Measurements from ENCODE around the gene ZNF888. TPM values are rescaled to one million over a fixed set of nuclear protein-coding genes. Genes with fewer than 3 reads are reported as not detected.
"Not testable (repeated sequence)": the region's sequence is repeated elsewhere in the genome, so short reads cannot be mapped to it uniquely, and the experiment has no call there.

ZNF888 gene
- total RNA-seq, 1 donor from 2014 or later: 0.43 TPM

- no peaks in the 10 kb centered on the region for H3K27me3 ChIP-seq
- H3K36me3 ChIP-seq: peaks cover 4 to 6% of the 10 kb centered on the region in 2 donors
- TF ChIP-seq CTCF (IDR thresholded peaks at IDR 0.05): no peak
- DNase-seq (ENCODE audit: low spot score in 2 of 2): no peak
- H3K9me3 ChIP-seq: no peaks in the 10 kb centered on the region
- no peak overlapping the region for H3K4me3 ChIP-seq
- peaks cover 5% of the 10 kb centered on the region in 2 donors for H3K4me1 ChIP-seq
- no peak overlapping the region for H3K27ac ChIP-seq
- intact Hi-C loops (cut with DNase I): no loop called here
Observed at GRCh38 chr19:52901842-52902241, 21.4 kb downstream of the ZNF888 start.

- peak overlapping the region in 1 of 2 donors; percentile 92 for H3K27ac ChIP-seq
- intact Hi-C loops (cut with DNase I): loop anchor here (5.0 kb wide), 1 partner anchor 161 kb away; the partner anchor contains the start of gene ZNF611
- peaks cover 5 to 10% of the 10 kb centered on the region in 2 donors for H3K4me1 ChIP-seq
- H3K27me3 ChIP-seq; H3K4me3 ChIP-seq; DNase-seq (ENCODE audit: low spot score in 2 of 2); H3K9me3 ChIP-seq; H3K36me3 ChIP-seq: not testable (repeated sequence)
Observed at GRCh38 chr19:52898596-52898995, 24.6 kb downstream of the ZNF888 start.

- Histone ChIP-seq H3K27ac (peak overlapping the region; percentile 92 to 94), H3K4me3 (peak overlapping the region; percentile 77 to 93), H3K36me3 (peaks cover 0 to 6% of the 10 kb centered on the region in 2 donors), H3K27me3 (no peaks in the 10 kb centered on the region), H3K4me1 (peaks cover 5 to 10% of the 10 kb centered on the region in 2 donors), H3K9me3 (no peaks in the 10 kb centered on the region)
- no peak for TF ChIP-seq CTCF (IDR thresholded peaks at IDR 0.05)
- DNase-seq (ENCODE audit: low spot score in 2 of 2): no peak
- intact Hi-C loops (cut with DNase I): loop anchor here (5.0 kb wide), 1 partner anchor 161 kb away; the partner anchor contains the start of gene ZNF611
Observed at GRCh38 chr19:52898101-52898500, 25.1 kb downstream of the ZNF888 start.

- no peaks in the 10 kb centered on the region for H3K27me3 ChIP-seq
- peak within 1 kb of the TSS; percentile 77 to 93 for H3K4me3 ChIP-seq
- H3K4me1 ChIP-seq: peaks cover 5 to 10% of the 10 kb centered on the region in 2 donors
- intact Hi-C loops (cut with DNase I): loop anchor here (1.0 to 5.0 kb wide), 8 partner anchors 26 to 601 kb away; partner anchors contain the start of genes ZNF160, ZNF480, ZNF611 and ZNF816
- peak; percentile 92 to 98 for DNase-seq (ENCODE audit: low spot score in 2 of 2)
- TF ChIP-seq CTCF (IDR thresholded peaks at IDR 0.05): no peak
- H3K9me3 ChIP-seq: no peaks in the 10 kb centered on the region
- H3K36me3 ChIP-seq: peaks cover 0 to 6% of the 10 kb centered on the region in 2 donors
- H3K27ac ChIP-seq: peak within 1 kb of the TSS; percentile 92 to 94
Observed at GRCh38 chr19:52897138-52897935, 25.9 kb downstream of the ZNF888 start, which contains the start of gene ZNF320. ZNF320 (minus strand) TSS chr19:52897635; CDS start chr19:52890255, 7,380 bp downstream.

GRCh38 chr19:52896431-52897137 lies 26.6 kb downstream of the ZNF888 start:
- intact Hi-C loops (cut with DNase I): loop anchor here (1.0 to 5.0 kb wide), 8 partner anchors 27 to 600 kb away; partner anchors contain the start of genes ZNF160, ZNF480, ZNF611 and ZNF816
- H3K36me3 ChIP-seq: peaks cover 0 to 6% of the 10 kb centered on the region in 2 donors
- no peak for DNase-seq (ENCODE audit: low spot score in 2 of 2)
- peak overlapping the region; percentile 77 to 93 for H3K4me3 ChIP-seq
- H3K27me3 ChIP-seq: no peaks in the 10 kb centered on the region
- H3K4me1 ChIP-seq: peaks cover 5 to 10% of the 10 kb centered on the region in 2 donors
- no peak for TF ChIP-seq CTCF (IDR thresholded peaks at IDR 0.05)
- H3K27ac ChIP-seq: peak overlapping the region; percentile 92 to 94
- no peaks in the 10 kb centered on the region for H3K9me3 ChIP-seq

Measured in ascending aorta (tissue), 2 donors.